Activated naive CD4-positive, alpha-beta T cell treated with Interleukin-2 at 50 U/mL for 16 hours (primary cell): ENCODE measurements around the gene ROBO2.

Source experiments
- DNase-seq: peaks from one replicate; pipeline ENCODE4 v3.0.0-alpha.2; 2020

ROBO2 gene

GRCh38 chr3:77606372-77606771 lies 566.5 kb downstream of the ROBO2 start:
- no peak for DNase-seq

- no peak for DNase-seq
Observed at GRCh38 chr3:77618686-77619085, 578.8 kb downstream of the ROBO2 start.

- no peak for DNase-seq
Observed at GRCh38 chr3:77620009-77620408, 580.1 kb downstream of the ROBO2 start.

GRCh38 chr3:77623500-77623899 lies 583.6 kb downstream of the ROBO2 start:
- no peak for DNase-seq

GRCh38 chr3:77626157-77626556 lies 586.3 kb downstream of the ROBO2 start:
- no peak for DNase-seq

GRCh38 chr3:77648214-77648613 lies 608.3 kb downstream of the ROBO2 start:
- no peak for DNase-seq

- DNase-seq: no peak
Observed at GRCh38 chr3:77648664-77649063, 608.8 kb downstream of the ROBO2 start.

GRCh38 chr3:77652624-77653023 lies 612.7 kb downstream of the ROBO2 start:
- DNase-seq: no peak

- DNase-seq: no peak
Observed at GRCh38 chr3:77655396-77655795, 615.5 kb downstream of the ROBO2 start.

- no peak for DNase-seq
Observed at GRCh38 chr3:77660718-77661117, 620.8 kb downstream of the ROBO2 start.

GRCh38 chr3:77667901-77668300 lies 628.0 kb downstream of the ROBO2 start:
- DNase-seq: no peak

GRCh38 chr3:77668376-77668775 lies 628.5 kb downstream of the ROBO2 start:
- no peak for DNase-seq

- DNase-seq: no peak
Observed at GRCh38 chr3:77672016-77672415, 632.1 kb downstream of the ROBO2 start.

- DNase-seq: no peak
Observed at GRCh38 chr3:77682162-77682561, 642.3 kb downstream of the ROBO2 start.

GRCh38 chr3:77684115-77684514 lies 644.2 kb downstream of the ROBO2 start:
- no peak for DNase-seq

GRCh38 chr3:77685713-77686112 lies 645.8 kb downstream of the ROBO2 start:
- no peak for DNase-seq

GRCh38 chr3:77686560-77686959 lies 646.7 kb downstream of the ROBO2 start:
- DNase-seq: no peak

GRCh38 chr3:77687545-77687944 lies 647.6 kb downstream of the ROBO2 start:
- no peak for DNase-seq

GRCh38 chr3:77690284-77690845 lies 650.5 kb downstream of the ROBO2 start:
- DNase-seq: no peak

GRCh38 chr3:77693147-77693546 lies 653.2 kb downstream of the ROBO2 start:
- DNase-seq: no peak

- no peak for DNase-seq
Observed at GRCh38 chr3:77699125-77699691, 659.3 kb downstream of the ROBO2 start.
